Measurements from ENCODE around the gene PARL.

DNA sequence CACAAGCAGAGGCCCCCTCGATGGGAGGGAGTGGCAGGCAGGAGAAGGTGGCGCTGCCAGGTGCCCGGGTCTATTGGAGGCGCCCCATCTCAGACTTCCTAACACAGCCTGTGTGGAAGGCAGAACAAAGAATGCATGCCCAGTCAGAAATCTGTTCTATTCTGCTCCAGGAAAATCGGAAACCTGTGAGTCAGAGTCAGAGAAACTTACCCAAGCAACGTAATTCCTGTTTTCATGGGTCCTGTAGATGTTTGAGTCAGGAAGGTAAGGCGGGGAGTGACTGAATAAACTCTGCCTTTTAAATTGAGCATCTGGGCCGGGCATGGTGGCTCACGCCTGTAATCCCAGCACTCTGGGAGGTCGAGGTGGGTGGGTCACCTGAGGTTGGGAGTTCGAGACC, 73.0 kb downstream of the PARL start:
- TF ChIP-seq, protein P1, sequence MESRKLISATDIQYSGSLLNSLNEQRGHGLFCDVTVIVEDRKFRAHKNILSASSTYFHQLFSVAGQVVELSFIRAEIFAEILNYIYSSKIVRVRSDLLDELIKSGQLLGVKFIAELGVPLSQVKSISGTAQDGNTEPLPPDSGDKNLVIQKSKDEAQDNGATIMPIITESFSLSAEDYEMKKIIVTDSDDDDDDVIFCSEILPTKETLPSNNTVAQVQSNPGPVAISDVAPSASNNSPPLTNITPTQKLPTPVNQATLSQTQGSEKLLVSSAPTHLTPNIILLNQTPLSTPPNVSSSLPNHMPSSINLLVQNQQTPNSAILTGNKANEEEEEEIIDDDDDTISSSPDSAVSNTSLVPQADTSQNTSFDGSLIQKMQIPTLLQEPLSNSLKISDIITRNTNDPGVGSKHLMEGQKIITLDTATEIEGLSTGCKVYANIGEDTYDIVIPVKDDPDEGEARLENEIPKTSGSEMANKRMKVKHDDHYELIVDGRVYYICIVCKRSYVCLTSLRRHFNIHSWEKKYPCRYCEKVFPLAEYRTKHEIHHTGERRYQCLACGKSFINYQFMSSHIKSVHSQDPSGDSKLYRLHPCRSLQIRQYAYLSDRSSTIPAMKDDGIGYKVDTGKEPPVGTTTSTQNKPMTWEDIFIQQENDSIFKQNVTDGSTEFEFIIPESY (IDR thresholded peaks at IDR 0.05; ENCODE audit: borderline replicate concordance, low read depth): no peak
- TF ChIP-seq, protein P2, sequence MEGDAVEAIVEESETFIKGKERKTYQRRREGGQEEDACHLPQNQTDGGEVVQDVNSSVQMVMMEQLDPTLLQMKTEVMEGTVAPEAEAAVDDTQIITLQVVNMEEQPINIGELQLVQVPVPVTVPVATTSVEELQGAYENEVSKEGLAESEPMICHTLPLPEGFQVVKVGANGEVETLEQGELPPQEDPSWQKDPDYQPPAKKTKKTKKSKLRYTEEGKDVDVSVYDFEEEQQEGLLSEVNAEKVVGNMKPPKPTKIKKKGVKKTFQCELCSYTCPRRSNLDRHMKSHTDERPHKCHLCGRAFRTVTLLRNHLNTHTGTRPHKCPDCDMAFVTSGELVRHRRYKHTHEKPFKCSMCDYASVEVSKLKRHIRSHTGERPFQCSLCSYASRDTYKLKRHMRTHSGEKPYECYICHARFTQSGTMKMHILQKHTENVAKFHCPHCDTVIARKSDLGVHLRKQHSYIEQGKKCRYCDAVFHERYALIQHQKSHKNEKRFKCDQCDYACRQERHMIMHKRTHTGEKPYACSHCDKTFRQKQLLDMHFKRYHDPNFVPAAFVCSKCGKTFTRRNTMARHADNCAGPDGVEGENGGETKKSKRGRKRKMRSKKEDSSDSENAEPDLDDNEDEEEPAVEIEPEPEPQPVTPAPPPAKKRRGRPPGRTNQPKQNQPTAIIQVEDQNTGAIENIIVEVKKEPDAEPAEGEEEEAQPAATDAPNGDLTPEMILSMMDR (IDR thresholded peaks at IDR 0.05): no peak
- TF ChIP-seq, protein P3, sequence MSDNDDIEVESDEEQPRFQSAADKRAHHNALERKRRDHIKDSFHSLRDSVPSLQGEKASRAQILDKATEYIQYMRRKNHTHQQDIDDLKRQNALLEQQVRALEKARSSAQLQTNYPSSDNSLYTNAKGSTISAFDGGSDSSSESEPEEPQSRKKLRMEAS (IDR thresholded peaks at IDR 0.05; ENCODE audit: low read depth): no peak
- TF ChIP-seq, protein P4, sequence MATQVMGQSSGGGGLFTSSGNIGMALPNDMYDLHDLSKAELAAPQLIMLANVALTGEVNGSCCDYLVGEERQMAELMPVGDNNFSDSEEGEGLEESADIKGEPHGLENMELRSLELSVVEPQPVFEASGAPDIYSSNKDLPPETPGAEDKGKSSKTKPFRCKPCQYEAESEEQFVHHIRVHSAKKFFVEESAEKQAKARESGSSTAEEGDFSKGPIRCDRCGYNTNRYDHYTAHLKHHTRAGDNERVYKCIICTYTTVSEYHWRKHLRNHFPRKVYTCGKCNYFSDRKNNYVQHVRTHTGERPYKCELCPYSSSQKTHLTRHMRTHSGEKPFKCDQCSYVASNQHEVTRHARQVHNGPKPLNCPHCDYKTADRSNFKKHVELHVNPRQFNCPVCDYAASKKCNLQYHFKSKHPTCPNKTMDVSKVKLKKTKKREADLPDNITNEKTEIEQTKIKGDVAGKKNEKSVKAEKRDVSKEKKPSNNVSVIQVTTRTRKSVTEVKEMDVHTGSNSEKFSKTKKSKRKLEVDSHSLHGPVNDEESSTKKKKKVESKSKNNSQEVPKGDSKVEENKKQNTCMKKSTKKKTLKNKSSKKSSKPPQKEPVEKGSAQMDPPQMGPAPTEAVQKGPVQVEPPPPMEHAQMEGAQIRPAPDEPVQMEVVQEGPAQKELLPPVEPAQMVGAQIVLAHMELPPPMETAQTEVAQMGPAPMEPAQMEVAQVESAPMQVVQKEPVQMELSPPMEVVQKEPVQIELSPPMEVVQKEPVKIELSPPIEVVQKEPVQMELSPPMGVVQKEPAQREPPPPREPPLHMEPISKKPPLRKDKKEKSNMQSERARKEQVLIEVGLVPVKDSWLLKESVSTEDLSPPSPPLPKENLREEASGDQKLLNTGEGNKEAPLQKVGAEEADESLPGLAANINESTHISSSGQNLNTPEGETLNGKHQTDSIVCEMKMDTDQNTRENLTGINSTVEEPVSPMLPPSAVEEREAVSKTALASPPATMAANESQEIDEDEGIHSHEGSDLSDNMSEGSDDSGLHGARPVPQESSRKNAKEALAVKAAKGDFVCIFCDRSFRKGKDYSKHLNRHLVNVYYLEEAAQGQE (IDR thresholded peaks at IDR 0.05; ENCODE audit: low read depth, low read length): no peak
- TF ChIP-seq TAF1 (IDR thresholded peaks at IDR 0.05; ENCODE audit: borderline replicate concordance, low read depth, low read length) (no peak), EP300 (IDR thresholded peaks at IDR 0.05; ENCODE audit: borderline replicate concordance in 1 of 2, low read depth in 1 of 2, low read length in 1 of 2) (no peak)

All from SK-N-SH (cell line).